Kasumi-1 (cell line): ENCODE data around the gene VEPH1.
"Not testable (repeated sequence)": the region's sequence is repeated elsewhere in the genome, so short reads cannot be mapped to it uniquely, and the experiment has no call there.

Source experiments
- DNase-seq, 2 experiments: peaks; one replicate each; lab custom pipeline; 2025; lab: John Stamatoyannopoulos, UW

Gene VEPH1

GRCh38 chr3:157387708-157388435 lies 115.3 kb downstream of the VEPH1 start:
- no peak for DNase-seq

GRCh38 chr3:157384491-157384890 lies 118.7 kb downstream of the VEPH1 start:
- no peak for DNase-seq

GRCh38 chr3:157384031-157384430 lies 119.2 kb downstream of the VEPH1 start:
- no peak for DNase-seq

GRCh38 chr3:157381606-157382005 lies 121.6 kb downstream of the VEPH1 start:
- DNase-seq, result no peak

GRCh38 chr3:157379525-157380140 lies 123.6 kb downstream of the VEPH1 start:
- DNase-seq, result no peak

GRCh38 chr3:157376603-157377300 lies 126.5 kb downstream of the VEPH1 start:
- no peak for DNase-seq

GRCh38 chr3:157375342-157375986 lies 127.8 kb downstream of the VEPH1 start:
- no peak for DNase-seq

GRCh38 chr3:157374933-157375332 lies 128.3 kb downstream of the VEPH1 start:
- no peak for DNase-seq

- DNase-seq, result no peak
Measured at GRCh38 chr3:157373783-157374182, 129.4 kb downstream of the VEPH1 start.

- no peak for DNase-seq
Measured at GRCh38 chr3:157370867-157371266, 132.3 kb downstream of the VEPH1 start.

GRCh38 chr3:157369727-157370421 lies 133.3 kb downstream of the VEPH1 start:
- DNase-seq, result no peak

GRCh38 chr3:157368171-157368570 lies 135.0 kb downstream of the VEPH1 start:
- DNase-seq, result no peak

- DNase-seq, result no peak
Measured at GRCh38 chr3:157363393-157363792, 139.8 kb downstream of the VEPH1 start.

GRCh38 chr3:157362348-157362747 lies 140.9 kb downstream of the VEPH1 start:
- DNase-seq, result no peak

GRCh38 chr3:157360044-157360443 lies 143.2 kb downstream of the VEPH1 start:
- DNase-seq, result no peak

GRCh38 chr3:157356541-157356940 lies 146.7 kb downstream of the VEPH1 start:
- DNase-seq, result no peak

- no peak for DNase-seq
Measured at GRCh38 chr3:157355276-157355675, 147.9 kb downstream of the VEPH1 start.

- no peak for DNase-seq
Measured at GRCh38 chr3:157354722-157355121, 148.5 kb downstream of the VEPH1 start.

- DNase-seq, result no peak
Measured at GRCh38 chr3:157354254-157354653, 149.0 kb downstream of the VEPH1 start.

- DNase-seq, result no peak
Measured at GRCh38 chr3:157353652-157354051, 149.6 kb downstream of the VEPH1 start.

GRCh38 chr3:157351981-157352380 lies 151.2 kb downstream of the VEPH1 start:
- DNase-seq, result peak in 1 of 2 experiments; percentile 35

GRCh38 chr3:157350651-157351050 lies 152.6 kb downstream of the VEPH1 start:
- not testable (repeated sequence) for DNase-seq
